Tibial nerve (tissue), 3 donors: Measurements from ENCODE around the gene KCP.

Experiments
- POLR2A ChIP-seq, 2 donors: fragments of 450-650 bp; IDR thresholded peaks; one replicate each; pipeline ENCODE4 v1.6.1; 2017; ENCODE audit warnings: antibody characterized with exemption in 2 of 2, mild to moderate bottlenecking in 2 of 2, moderate library complexity in 2 of 2
- TF ChIP-seq, protein P1 (sequence below), 5 experiments: fragments of 200-600 bp in 3 of 5; fragments of 450-650 bp in 2 of 5; sonication (generic) in 3 of 5; IDR thresholded peaks; one replicate each; pipeline ENCODE4 v1.5.1; 2016 to 2019; ENCODE audit warnings: antibody characterized with exemption in 5 of 5, mild to moderate bottlenecking in 3 of 5, moderate library complexity in 2 of 5

DNA sequence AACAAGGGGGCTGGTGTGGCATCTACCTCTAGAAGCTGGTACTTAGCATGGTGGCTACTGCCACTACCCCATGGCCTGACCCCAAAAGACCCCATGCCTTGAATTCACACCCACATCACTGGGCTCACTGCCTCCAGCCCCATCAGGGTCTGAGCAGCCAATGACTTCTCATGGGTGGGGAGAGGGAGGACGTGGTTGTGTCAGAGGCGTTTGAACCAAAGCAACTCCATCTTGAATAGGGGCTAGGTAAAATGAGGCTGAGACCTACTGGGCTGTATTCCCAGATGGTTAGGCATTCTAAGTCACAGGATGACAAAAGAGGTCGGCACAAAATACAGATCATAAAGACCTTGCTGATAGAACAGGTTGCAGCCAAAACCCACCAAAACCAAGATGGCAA lies 15.2 kb downstream of the KCP start:
- no peak for TF ChIP-seq POLR2A (IDR thresholded peaks at IDR 0.05)
- TF ChIP-seq, protein P1, sequence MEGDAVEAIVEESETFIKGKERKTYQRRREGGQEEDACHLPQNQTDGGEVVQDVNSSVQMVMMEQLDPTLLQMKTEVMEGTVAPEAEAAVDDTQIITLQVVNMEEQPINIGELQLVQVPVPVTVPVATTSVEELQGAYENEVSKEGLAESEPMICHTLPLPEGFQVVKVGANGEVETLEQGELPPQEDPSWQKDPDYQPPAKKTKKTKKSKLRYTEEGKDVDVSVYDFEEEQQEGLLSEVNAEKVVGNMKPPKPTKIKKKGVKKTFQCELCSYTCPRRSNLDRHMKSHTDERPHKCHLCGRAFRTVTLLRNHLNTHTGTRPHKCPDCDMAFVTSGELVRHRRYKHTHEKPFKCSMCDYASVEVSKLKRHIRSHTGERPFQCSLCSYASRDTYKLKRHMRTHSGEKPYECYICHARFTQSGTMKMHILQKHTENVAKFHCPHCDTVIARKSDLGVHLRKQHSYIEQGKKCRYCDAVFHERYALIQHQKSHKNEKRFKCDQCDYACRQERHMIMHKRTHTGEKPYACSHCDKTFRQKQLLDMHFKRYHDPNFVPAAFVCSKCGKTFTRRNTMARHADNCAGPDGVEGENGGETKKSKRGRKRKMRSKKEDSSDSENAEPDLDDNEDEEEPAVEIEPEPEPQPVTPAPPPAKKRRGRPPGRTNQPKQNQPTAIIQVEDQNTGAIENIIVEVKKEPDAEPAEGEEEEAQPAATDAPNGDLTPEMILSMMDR (IDR thresholded peaks at IDR 0.05), result no peak
